GM12872 (cell line): ENCODE data around the gene MAP3K10.

Experiments used
- CTCF ChIP-seq: IDR thresholded peaks from 3 replicates; pipeline ENCODE4 v1.5.1; 2011; ENCODE audit warnings: low read depth, mild to moderate bottlenecking, low read length, moderate library complexity; ENCODE audit not compliant: insufficient read depth

MAP3K10 gene

GRCh38 chr19:40264314-40265054 lies 73.3 kb downstream of the MAP3K10 start:
- TF ChIP-seq CTCF, result no peak
